ENCODE results near the gene CARD14.

CARD14 gene

DNA sequence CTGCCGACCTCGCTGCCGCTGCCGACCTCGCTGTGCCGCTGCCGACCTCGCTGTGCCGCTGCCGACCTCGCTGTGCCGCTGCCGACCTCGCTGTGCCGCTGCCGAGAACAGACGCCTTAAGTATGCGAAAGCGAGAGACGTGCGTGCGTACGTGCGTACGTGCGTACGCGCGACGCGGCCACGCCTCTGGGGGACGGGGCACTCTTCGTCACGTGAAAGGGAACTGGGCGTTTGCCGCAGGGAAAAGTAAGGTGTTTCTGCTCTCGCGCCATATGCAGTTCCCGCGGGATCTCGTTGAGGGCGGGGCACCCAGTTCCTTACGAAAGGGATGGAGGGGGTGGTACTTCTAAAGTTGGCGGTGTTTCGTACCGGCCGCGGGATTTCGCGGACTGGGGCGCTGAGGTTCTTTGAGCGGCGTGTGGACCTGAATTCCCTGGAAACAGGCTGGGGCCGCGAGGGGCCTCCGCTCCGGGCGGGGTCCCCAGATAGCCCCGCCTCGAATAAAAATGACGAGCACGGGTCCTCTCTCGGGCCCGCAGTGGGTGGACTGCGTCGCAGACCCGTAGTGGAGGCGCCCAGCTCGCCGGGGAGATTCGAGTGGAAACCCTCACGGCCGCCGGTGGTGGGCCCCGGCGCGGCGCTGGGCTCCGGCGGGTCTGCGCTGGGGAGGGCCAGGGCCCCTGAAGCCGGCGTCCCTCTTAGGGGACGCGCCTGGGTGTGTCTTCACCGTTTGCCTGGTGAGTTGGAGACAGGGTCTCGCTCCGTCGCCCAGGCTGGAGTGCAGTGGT is 22.6 kb upstream of the CARD14 start, which contains the start of gene EIF4A3:
Gene EIF4A3 (minus strand): TSS at position 94 of the 788 bp plus-strand sequence. CDS start 167 bp downstream, outside the sequence.
- DNase-seq (ENCODE audit: low read depth, low spot score): peak; percentile 95

DNA sequence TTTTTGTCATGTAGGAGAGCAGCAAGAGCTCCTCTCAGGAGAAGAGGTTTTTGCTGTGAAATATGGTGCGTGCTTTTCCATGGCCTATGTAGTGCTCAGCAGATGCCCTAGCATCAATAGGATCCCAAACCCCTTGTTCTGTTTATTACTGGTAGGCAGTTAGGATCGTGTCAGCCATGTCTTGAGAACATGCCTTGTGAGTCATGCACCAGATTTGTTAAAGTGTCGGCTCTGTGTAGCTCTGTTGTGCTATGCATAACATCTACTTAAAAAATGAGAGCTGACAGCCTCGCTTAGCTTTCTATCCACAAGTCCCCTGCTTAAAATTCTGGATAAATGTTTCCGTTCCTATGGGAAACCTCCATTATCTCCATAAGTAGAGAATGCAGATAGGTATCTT is 18.5 kb upstream of the CARD14 start:
- DNase-seq (ENCODE audit: low read depth, low spot score): no peak

DNA sequence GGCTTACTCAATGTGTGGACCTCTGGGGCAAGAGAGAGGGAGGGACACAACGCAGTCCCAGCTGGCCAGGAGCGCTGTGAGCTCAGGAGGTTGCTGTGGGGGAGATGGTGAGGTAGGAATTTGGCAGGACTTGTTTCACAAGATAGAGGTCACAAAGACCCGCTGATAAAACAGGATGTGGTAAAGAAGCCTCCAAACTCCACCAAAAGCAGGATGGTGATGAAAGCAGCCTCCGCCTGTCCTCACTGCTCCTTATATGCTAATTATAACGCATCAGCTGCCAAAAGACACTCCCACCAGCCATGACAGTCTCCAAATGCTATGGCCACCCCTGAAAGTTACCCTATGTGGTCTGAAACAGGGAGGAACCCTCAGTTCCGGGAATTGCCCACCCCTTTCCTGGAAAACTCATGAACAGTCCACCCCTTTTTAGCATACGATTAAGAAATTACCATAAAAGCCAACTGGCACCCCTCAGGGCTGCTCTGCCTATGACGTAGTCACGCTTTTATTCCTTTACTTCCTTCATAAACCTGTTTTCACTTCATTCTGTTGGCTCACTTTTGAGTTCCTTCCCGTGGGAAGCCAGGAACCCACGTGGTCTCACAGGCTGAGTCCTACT is 17.6 kb upstream of the CARD14 start:
- no peak for DNase-seq (ENCODE audit: low read depth, low spot score)

DNA sequence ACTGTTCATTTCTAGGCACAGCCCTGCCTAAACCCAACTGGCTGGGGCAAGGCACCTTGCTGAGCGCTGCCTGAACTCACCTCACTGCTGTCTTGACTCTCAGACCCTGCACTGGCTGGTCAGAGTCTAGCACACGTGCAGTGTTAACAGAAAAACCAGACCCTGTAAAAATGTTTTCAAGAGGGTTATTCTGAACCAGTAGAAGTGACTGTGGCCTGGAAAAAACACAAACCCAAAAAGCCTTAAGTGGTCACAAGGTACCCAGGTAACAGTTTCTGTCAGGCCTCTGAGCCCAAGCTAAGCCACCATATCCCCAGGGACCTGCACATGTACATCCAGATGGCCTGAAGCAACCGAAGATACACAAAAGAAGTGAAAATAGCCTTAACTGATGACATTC is 16.8 kb upstream of the CARD14 start:
- DNase-seq (ENCODE audit: low read depth, low spot score): no peak

DNA sequence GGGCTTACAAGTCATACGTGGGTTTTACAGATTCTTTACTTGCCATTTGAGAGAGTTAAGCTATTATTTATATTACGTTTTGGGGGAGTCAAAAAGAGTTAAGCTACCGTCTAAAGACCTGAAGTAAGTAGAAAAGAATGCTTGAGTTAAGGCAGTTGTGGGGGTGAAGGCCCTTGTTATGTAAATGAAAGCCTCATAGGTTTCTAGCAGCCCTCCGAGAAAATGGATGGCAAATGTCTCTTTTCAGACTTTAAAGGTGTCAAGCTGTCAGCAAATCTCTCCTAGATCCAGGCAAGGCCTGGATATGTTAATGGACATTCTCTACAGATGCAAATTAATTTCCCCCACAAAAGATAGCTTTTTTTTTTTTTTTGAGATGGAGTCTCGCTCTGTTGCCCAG is 15.7 kb upstream of the CARD14 start:
- peak; percentile 59 for DNase-seq (ENCODE audit: low read depth, low spot score)

DNA sequence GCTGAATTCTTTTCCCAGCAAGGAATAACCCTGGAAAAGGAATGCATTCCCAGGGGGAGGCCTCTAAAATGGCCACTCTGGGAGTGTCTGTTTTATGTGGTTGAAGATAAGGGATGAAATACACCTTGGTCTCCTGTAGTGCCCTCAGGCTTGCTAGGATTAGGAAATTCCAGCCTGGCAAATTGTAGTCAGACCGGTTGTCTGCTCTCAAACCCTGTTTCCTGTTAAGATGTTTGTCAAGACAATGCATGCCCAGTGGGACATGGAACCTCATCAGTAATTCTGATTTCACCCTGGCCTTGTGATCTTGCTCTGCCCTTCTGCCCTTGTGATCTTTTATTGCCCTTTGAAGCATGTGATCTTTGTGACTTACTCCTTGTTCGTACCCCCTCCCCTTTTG is 14.2 kb upstream of the CARD14 start:
- peak; percentile 42 for DNase-seq (ENCODE audit: low read depth, low spot score)

DNA sequence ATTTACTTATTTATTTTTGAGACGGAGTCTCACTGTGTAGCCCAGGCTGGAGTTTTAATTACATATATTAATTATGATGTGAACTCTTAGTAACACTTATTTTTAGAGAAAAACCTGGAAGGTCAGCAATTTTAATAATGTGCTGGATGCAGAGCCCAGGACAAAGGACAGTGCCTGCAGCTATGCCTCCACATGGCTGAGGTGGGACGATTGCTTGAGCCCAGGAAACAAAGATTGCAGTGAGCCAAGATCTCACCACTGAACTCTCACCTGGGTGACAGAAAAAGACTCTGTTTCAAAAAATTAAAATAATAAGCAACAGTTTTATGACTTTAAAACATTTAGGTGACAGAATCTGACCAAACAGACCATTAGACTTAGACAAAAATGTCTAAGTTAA is 11.0 kb upstream of the CARD14 start:
- no peak for DNase-seq (ENCODE audit: low read depth, low spot score)

DNA sequence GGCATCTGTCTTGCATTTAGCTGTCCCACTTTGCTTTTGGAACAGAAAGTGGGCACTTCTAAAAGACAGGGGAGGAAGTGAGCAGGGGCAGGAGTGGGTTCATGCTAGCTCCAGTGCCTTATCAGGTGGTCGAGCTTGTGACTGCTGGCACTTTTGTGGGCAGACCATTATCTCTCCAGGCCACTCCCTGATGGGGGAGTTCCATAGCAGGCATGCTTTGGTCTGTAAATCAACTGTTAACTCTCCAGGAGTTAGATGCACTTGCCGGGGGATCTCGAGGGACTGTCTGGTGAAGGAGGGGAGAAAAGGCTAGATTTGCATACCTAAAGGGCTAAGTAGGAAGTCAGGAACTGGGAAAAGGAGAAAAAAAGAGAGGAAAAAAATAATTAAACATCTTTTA is 9.3 kb upstream of the CARD14 start:
- no peak for DNase-seq (ENCODE audit: low read depth, low spot score)

DNA sequence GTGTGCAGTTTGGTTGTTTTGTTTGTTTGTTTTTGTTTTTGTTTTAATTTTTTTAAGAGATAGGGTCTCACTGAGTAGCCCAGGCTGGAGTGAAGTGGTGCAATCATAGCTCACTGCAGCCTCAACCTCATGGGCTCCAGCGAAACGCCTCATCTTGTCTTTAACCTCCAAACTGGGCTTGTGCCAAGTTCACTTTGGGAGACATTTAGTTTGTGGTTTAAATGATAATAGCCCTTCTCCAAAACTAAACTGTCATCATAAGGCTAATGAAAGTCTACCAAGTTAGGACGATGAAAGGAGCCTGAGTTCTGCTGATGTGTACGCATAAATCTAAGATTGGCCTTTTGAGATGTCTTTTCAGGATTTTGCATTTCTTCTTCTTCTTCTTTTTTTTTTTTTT is 6.5 kb upstream of the CARD14 start:
- DNase-seq (ENCODE audit: low read depth, low spot score): no peak

DNA sequence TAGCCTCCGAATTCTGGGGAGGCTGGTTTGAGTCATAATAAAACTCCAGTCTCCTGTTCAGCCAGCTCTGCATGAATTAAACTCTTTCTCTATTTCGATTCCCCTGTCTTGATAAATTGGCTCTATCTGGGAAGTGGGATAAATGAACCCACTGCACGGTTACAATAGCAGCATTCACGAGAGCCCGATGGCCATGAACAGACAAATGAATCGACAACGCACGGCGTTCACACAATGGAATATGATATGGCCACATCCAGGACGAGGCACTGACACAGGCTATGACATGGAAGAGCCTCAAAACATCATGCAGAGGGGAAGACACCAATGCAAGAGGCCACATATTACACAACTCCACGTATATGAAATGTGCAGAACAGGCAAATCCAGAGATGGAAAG is 5.6 kb upstream of the CARD14 start:
- DNase-seq (ENCODE audit: low read depth, low spot score): no peak

DNA sequence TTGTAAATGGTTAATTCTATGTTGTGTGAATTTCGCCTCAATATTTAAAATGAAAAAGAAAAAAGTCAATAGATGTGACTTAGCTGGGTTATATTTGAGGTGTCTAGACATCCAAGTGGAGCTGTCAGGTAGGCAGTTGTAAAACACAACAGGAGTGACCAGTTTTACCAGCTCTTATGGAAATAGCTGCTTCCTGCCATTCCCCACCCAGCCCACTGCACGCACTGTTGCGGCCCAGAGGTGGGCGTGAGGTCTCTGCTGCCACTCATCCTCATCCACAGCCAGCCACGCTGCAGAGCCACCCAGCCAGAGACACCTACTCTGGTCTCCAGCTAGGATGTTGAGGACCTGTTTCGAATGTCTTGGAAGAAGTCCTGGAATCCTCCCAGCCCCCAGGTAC is 3.4 kb upstream of the CARD14 start:
- DNase-seq (ENCODE audit: low read depth, low spot score): no peak

DNA sequence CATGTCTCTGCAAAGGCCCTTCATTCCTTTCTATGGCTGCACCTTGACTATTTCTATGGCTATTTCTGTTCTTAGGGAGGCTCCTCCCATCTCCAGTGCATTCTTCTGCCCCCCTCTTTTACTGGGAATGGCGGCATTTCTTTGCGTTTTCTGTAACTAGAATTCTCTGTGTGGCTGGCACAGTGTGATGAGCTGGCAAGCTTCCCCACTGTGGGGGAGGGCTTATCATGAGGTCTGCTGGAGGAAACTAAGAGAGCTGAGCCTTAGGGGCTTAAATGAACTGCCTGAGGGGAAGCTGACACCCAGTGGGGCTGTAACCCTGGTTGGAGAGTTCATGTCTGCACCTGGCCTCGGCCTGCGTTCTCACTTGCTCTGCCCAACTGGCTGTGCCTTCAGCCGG is 1.5 kb upstream of the CARD14 start:
- no peak for DNase-seq (ENCODE audit: low read depth, low spot score)

DNA sequence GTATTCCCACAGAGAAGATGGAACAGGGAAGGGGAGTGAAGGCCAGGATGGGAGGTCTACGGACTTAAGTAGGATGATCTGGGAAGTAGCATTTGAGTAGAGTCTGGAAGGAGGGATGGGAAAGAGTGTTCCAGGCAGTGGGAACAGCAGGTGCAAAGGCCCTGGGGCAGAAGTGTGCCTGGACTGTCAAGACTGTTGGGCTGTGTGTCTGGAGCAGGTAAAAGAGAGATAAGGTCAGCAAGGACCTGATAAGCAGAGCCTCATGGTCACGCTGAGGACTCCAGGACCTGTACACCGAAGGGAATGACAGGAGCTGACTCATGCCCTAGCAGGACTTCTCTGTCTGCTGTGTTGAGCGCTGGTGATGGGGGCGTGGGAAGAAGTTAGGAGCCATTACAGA is 723 bp upstream of the CARD14 start:
- no peak for DNase-seq (ENCODE audit: low read depth, low spot score)

DNA sequence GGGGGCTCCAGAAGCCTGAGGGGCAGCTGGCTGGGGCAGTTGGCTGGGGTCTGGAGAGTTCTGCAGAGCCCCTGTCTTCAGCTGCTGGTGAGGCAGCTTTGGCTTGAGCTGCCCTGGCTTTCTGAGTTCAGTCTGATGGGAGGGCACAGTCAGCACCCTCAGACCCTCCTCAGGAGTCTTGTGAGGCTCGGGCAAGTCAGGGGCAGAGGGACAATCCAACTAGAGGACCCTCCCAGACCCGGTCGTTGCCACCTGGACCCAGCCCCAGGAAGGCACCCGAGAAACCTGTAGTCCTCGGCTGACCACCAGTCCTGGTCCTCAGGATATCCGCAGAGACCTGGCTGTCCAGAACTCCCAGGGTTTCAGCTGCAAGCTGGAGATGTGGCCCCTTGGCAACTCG is 1.9 kb downstream of the CARD14 start:
- DNase-seq (ENCODE audit: low read depth, low spot score): no peak

DNA sequence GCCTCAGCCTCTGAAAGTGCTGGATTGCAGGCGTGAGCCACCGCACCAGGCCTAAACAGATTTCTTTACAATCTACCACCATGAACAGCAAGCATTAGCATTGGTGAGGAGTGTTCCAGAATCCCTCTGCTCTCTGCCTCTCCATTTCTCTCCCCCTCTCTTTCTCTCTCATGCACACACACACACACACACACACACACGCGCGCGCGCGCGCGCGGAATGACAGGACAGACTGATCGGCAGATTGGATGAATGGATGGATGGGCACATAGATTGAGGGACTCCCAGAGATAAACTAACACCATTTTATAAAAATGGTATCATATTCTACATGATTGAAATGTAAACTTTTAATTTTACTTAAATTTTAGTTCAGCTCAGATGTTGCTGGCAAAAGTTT is 3.3 kb downstream of the CARD14 start:
- no peak for DNase-seq (ENCODE audit: low read depth, low spot score)

DNA sequence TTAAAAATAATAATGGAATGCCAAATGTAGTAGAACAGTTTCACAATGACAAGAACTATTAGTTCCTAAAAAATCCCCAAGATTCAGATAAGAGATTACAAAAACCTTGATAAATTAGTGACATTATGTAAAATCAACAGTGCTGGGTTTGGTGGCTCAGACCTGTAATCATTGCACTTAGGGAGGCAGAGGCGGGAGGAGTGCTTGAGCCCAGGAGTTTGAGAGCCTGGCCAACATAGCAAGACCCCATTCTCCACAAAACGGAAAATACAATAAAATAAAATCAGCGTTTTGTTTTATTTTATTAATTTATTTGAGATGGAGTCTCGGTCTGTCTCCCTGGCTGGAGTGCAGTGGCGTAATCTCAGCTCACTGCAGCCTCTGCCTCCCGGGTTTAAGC is 4.1 kb downstream of the CARD14 start:
- DNase-seq (ENCODE audit: low read depth, low spot score): no peak

DNA sequence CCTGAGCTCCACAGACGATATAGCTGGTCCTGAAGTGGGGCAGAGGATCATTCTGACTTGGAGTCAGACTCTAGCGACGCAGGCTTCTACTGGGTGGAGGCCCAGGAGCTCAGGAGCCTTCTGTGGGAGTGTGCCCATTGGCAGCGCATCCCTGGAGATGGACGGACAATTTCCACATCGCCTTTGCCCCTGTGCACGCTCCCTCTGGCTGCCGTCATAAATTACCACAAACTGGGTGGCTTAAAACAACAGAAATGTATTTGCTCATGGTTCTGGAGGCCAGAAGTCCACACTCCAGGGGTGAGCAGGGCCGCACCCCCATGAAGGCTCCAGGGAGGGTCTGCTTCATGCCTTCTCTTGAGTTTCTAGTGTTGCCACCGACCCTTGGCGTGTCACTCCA is 6.9 kb downstream of the CARD14 start:
- no peak for DNase-seq (ENCODE audit: low read depth, low spot score)

DNA sequence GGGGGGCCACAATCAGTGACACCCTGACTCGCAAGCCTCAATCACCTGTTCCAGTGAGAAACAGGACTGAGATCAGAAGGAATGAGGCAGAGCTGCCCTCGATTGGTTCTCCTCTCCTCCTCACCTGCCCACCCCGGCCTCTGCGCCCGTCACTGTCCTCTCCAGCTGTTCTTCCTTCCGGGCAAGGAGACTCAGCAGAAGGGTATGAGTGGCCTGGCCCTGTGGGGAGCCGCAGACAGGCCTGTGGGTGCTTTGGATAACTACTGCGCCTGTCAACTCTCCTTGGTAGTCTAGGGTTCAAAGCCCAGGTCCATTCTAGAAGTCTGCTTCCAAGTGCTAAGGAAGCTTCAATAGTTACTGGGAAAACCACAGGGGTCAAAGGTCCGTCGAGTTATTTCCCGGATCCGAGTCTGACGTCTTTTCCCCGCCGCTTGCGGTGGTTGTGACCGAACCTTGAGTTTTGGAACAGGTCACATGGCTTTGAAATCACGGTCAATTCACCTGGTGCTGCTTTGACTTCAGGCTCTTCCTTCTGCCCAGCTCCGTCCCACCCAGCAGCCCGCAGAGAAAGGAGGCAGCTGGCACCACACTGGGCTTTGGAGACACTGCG is 8.3 kb downstream of the CARD14 start:
- no peak for DNase-seq (ENCODE audit: low read depth, low spot score)

DNA sequence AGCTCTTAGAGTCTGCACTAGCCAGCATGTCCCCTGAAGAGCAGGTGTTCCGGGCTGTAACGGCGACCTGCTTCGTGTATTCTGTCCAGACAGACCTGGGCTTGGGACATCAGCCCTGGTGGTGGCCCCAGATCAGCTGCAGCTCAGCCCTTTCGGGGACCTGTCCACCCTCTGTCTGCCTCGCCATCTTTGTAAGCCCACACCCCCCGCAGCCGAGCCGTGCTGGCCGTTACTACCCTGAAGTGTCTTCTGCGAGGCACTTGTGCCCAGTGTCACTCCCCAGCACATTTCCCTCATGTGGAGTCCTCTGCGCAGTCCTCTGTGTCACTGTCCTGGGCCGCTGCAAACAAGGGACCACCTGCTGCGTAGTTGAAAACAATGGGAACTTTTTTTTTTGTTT is 10.4 kb downstream of the CARD14 start:
- no peak for DNase-seq (ENCODE audit: low read depth, low spot score)

DNA sequence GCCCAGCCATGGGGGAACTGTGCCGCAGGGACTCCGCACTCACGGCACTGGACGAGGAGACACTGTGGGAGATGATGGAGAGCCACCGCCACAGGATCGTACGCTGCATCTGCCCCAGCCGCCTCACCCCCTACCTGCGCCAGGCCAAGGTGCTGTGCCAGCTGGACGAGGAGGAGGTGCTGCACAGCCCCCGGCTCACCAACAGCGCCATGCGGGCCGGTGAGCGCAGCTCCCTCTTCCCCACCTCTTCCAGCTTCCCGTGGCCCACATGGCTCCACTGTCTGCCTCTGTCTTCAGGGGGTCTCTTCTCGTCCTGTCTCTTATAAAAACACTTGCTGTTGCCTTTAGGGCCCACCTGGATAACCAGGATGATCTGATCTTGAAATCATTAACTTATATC is 11.6 kb downstream of the CARD14 start:
- no peak for DNase-seq (ENCODE audit: low read depth, low spot score)

DNA sequence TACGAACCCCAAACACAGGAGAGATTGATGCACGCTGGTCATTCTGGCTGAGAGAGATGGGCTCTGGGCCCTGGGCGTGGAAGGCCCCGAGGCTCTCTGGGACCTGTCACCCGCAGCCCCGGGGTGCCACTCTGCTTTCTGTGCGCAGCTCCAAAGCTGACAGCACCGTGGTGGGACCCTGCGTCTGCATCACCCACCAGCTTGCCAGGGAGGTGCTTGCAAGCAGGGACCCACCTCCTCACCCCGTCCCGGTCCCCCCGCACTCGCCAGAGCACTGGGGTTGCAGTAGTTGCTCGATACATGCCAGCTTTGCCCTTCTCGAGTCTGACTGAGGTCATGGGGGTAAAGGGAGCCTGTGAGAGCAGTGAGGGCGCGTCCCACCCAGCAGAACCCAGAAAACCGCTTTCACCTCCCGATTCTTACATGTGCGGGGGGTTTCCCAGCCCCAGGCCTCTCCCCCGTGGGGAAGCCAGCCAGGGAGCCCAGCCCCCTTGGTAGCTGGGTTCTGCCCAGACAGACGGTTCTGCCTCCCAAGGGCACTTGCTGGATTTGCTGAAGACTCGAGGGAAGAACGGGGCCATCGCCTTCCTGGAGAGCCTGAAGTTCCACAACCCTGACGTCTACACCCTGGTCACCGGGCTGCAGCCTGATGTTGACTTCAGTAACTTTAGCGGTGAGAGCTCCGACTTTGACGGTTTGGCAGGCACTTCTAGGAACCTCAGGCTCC is 12.5 kb downstream of the CARD14 start:
- DNase-seq (ENCODE audit: low read depth, low spot score): no peak

DNA sequence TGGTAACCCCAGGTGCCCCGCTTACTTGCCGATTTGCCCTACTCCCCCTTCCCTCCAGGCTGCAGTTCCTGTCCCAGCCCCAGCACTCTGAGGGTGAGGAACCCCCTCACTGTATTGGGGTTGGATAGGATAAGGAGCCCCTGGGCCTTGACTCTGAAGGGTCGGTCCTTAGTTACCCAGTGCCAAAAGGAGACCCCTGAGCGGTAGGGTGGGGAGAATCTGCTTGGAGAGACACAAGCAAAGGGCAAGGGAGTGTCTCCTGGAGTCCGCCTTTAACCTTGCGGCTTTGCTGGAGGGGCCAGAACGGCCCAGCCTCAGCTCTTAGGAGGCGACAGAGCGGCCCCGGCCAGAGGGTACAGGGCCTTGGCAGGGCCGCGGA is 13.0 kb downstream of the CARD14 start:
- DNase-seq (ENCODE audit: low read depth, low spot score): no peak
